Measurements from ENCODE around the gene KIZ.

KIZ gene

GRCh38 chr20:21125849-21126580 is at the start of gene KIZ:
Gene KIZ, plus strand, starts transcription at chr20:21126082. Its CDS starts 34 bp downstream, at chr20:21126116.
- peak; percentile 48 for DNase-seq (ENCODE audit: low read depth)

GRCh38 chr20:21077809-21078345 is 48.0 kb upstream of the KIZ start:
- DNase-seq (ENCODE audit: low read depth): no peak

GRCh38 chr20:21082584-21082983 is 43.3 kb upstream of the KIZ start:
- DNase-seq (ENCODE audit: low read depth): no peak

GRCh38 chr20:21083825-21084325 is 42.0 kb upstream of the KIZ start:
- DNase-seq (ENCODE audit: low read depth): no peak

GRCh38 chr20:21087862-21088540 is 37.9 kb upstream of the KIZ start:
- DNase-seq (ENCODE audit: low read depth): no peak

GRCh38 chr20:21089391-21089790 is 36.5 kb upstream of the KIZ start:
- no peak for DNase-seq (ENCODE audit: low read depth)

GRCh38 chr20:21090111-21090618 is 35.7 kb upstream of the KIZ start:
- no peak for DNase-seq (ENCODE audit: low read depth)

GRCh38 chr20:21090721-21091120 is 35.2 kb upstream of the KIZ start:
- no peak for DNase-seq (ENCODE audit: low read depth)

GRCh38 chr20:21092806-21093205 is 33.1 kb upstream of the KIZ start:
- no peak for DNase-seq (ENCODE audit: low read depth)

- no peak for DNase-seq (ENCODE audit: low read depth)
These were observed 29.4 kb upstream of the KIZ start for GRCh38 chr20:21096321-21097043.

GRCh38 chr20:21099751-21100577 is 25.9 kb upstream of the KIZ start:
- DNase-seq (ENCODE audit: low read depth): no peak

GRCh38 chr20:21100578-21101452 is 25.1 kb upstream of the KIZ start:
- no peak for DNase-seq (ENCODE audit: low read depth)

- DNase-seq (ENCODE audit: low read depth): no peak
These were observed 24.4 kb upstream of the KIZ start for GRCh38 chr20:21101453-21101931.

GRCh38 chr20:21101932-21102575 is 23.8 kb upstream of the KIZ start:
- DNase-seq (ENCODE audit: low read depth): no peak

- no peak for DNase-seq (ENCODE audit: low read depth)
These were observed 23.1 kb upstream of the KIZ start for GRCh38 chr20:21102603-21103311.

- DNase-seq (ENCODE audit: low read depth): no peak
These were observed 22.1 kb upstream of the KIZ start for GRCh38 chr20:21103582-21104465.

GRCh38 chr20:21104466-21104761 is 21.5 kb upstream of the KIZ start:
- DNase-seq (ENCODE audit: low read depth): no peak

GRCh38 chr20:21104921-21105320 is 21.0 kb upstream of the KIZ start:
- DNase-seq (ENCODE audit: low read depth): no peak

Data from GM04503 (cell line).